Superior temporal gyrus (tissue), 1 donor: ENCODE results near the gene TCF12.
A peak's percentile ranks its signal among the peaks of the same experiment; 100 is the strongest.

Experiments
- DNase-seq: peaks from one replicate; pipeline ENCODE4 v3.0.0-alpha.2; 2016; ENCODE audit errors: extremely low spot score

The TCF12 gene

DNA sequence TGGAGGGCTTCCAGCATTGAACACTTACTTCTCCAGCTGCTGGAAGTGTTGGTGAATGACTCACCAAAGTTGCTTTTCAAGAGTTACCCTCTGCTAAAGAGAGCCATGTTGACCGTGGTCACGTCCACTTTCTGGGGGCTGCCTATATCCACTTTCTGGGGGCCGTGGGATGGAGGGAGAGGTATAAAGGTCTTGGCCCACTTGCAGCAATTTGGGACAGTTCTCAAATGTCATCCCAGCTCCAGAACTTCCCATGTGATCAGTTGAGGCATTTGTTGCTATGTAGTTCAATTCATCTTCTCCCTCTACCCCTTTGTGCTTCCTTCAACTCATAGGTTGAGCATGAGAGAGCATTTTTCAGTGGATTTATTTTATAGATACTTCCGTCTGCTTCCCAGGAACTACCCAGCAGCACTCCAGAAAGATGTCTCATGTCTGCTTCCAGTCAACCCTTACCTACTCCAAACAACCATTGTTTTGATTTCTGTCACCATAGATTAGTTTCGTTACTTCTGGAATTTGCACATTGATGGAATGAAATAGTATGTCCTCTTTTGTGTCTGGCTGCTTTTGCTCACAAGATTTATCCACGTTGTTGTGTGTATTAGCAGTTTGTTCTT is 130.6 kb downstream of the TCF12 start:
- DNase-seq = no peak

GRCh38 chr15:57053470-57053869 is 135.0 kb downstream of the TCF12 start:
- no peak for DNase-seq

DNA sequence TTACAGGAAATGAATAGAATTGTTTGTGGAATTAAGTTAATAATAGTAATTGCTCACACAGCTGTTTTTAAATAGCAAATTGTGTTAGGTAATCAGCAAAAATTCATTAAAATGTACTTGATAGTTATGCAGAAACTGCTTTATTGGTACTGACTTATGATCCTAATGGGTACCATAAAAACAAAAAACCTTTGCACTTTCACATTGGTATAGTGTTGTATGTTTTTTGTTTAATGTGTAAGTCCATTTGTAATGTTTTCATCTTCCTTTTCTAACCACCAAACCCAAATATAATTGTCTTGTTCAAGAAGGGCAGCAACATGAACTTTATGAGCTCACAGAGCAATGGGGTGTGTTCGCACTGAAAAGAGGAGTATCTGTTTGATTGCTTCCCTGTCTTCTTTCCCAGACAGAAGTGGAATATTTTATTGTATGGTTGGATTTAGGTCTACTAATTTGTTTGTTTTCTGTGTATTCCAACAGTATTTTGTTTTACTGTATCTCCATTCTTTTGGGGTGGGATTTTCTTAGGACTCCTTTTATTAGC is 135.8 kb downstream of the TCF12 start:
- DNase-seq = no peak

DNA sequence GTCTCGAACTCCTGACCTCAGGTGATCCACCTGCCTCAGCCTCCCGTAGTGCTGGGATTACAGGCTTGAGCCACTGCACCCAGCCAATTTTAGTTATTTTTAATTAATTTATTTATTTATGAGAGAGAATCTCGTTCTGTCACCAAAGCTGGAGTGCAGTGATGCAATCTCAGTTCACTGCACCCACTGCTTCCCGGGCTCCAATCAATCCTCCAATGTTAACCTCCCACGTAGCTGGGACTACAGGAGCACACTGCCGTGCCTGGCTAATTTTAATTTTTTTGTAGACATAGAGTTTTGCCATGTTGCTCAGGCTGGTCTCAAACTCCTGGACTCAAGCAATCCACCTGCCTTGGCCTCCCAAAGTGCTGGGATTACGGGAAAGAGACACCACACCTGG is 137.9 kb downstream of the TCF12 start:
- no peak for DNase-seq

GRCh38 chr15:57057134-57057930 is 138.9 kb downstream of the TCF12 start:
- DNase-seq = no peak

- DNase-seq = no peak
Observed at GRCh38 chr15:57059026-57059660, 140.7 kb downstream of the TCF12 start.

DNA sequence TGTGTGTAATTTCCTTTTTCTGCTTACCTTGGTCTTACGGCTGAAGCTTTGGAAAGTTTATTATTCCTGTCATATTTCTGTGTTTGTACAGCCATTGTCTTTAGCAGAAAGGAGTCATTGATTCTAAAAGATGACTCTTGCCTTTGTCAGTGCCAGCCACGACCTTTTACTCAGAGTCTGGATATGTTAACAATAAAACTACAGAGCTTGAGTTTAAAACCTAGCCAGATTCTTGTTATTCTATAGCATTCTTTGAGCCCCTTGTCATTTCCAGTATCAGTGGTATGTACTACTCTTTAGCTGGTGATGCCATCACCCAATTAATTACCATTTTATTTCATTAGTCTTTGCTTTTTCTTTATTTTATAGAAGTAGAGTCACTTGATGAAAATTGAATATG is 142.4 kb downstream of the TCF12 start:
- DNase-seq = peak; percentile 89

GRCh38 chr15:57061281-57061680 is 142.8 kb downstream of the TCF12 start:
- DNase-seq = no peak

DNA sequence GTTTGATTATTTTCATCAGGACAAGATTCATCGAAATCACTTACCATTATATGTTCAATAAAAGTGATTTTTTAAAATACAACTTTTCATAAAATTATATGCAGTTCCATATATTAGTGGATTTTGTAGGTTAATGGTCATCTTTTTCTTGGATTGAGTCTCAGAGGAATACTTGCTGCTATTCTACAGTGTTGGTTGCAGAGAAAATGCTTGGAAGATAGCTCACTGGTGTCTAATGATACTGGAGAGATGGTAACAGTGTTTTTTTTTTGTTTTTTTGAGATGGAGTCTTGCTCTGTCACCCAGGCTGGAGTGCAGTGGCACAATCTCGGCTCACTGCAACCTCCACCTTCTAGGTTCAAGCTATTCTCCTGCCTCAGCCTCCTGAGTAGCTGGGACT is 143.3 kb downstream of the TCF12 start:
- DNase-seq = no peak

DNA sequence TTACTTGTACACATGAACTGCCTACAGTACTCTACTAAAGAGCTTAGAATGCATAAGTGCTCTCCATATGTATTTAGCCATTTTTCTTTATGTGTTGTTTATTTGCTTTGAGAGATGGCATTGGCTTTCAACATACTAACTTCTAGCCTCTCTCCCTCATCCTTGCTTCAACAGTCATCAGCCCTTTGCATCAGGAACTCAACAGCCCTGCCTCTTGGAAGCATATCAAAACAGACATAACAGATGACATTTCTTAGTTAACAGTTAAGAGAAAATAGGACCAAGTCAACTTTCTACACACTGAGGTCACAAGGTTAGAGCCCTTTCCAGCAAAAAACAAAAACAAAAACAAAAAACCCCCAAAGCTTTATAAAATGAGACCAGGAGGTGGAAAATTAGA is 145.6 kb downstream of the TCF12 start:
- no peak for DNase-seq

DNA sequence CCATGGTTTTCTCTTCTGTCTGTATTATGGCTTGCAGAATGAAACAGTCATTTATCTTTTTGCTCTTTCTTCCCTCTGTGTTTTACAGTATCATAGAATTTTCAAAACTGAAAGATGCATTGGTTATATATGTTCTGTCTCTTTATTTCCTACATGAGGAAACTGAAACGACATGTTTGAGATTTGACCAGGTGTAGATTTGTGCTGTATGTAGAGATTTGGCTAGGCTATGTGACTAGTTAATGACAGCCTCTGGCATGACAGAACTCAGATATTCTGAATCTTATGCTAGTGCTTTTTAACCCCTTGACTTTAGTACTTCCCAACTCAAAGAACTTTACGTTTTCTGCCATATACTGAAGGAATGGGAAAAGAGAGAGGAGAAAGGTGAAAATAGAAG is 151.0 kb downstream of the TCF12 start:
- no peak for DNase-seq

- no peak for DNase-seq
Observed at GRCh38 chr15:57070674-57071073, 152.2 kb downstream of the TCF12 start.

- peak; percentile 91 for DNase-seq
Observed at GRCh38 chr15:57079446-57079845, 161.0 kb downstream of the TCF12 start.

GRCh38 chr15:57079931-57080620 is 161.6 kb downstream of the TCF12 start:
- DNase-seq = peak; percentile 73

DNA sequence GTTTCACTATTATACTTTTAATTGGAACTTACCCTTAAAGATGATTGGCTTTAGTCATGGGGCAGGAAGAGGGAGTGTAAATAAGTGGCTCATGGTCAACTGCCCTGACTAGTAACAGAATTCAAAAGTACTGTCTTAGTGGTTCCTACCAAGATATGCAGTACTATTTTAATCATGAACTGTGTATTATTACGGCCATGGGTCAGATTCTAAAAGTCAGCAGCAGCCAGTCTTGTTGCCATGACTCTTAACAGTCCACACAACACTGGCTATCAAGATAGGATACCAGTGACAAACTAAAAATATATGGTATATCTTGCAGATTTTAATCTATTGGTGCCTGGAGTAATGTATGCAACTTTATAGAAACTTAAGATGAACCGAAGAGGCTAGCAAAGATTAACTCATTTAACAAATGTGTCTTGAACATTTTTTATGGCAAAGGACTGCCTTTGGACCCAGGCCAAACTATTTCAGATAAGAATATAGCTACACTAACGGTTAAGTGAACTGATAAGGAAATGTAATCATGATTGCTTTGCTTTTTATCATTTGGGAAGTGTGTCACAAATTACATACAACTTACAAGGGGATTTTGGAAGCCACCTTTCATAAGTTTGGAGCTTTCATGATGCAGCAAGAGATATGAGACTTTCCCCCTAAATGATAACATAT is 163.7 kb downstream of the TCF12 start:
- DNase-seq = no peak

DNA sequence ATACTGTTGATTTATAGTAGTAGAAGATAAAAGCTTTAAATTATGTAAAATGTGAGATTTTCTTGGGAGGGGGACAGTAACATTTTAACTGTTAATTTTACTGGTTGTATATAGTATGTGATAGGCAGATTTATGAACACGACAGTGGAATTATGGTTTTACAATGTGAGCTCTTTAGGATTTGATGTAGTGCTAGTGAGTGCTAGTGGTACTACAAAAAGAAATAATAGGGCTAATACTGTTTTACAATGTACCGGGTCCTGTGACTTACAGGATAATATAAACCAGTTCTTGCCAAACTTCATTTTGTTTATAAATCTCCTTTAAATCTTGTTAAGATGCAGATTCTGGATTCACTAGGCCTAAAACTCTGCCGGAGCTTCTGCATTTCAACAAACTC is 165.7 kb downstream of the TCF12 start:
- DNase-seq = no peak

GRCh38 chr15:57085267-57085666 is 166.8 kb downstream of the TCF12 start:
- DNase-seq = no peak

DNA sequence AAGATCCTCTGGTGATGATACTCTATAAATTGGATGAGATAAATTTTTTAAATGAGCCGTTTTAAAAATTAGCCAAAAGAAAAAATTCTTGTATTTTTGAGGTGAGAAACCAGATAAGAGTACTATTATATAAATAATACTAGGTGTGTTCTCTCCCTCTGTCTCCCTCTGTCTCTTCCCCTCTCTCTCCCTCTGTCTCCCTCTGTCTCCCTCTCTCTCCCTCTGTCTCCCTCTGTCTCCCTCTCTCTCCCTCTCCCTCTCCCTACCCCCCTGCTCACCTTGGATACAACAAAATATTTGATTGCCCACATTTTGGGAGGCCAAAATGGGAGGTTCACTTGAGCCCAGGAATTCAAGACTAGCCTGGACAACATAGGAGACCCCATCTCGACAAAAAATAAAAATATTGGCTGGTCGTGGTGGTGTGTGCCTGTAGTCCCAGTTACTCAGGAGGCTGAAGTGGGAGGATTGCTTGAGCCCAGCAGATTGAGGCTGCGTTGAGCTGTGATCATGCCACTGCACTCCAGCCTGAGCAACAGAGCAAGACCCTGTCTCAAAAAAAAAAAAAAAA is 168.5 kb downstream of the TCF12 start:
- no peak for DNase-seq

- no peak for DNase-seq
Observed at GRCh38 chr15:57089815-57090495, 171.5 kb downstream of the TCF12 start.

DNA sequence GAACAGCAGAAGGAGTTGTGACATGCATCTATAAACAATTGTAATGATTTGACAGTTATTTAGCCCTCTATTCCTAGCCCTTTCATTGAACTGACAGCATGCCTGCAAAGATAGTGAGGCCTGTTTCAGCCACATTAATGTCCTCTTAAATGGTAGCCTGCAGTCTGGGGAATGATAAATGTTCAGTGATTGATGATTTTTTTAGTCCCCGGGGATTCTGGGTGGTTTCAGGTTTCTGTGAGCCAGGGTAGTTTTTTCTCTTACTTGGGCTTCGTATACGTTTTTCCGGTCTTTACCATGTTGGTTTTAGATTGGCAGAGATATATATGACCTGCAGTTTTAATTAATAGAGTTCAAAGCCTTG is 172.0 kb downstream of the TCF12 start:
- peak; percentile 44 for DNase-seq

DNA sequence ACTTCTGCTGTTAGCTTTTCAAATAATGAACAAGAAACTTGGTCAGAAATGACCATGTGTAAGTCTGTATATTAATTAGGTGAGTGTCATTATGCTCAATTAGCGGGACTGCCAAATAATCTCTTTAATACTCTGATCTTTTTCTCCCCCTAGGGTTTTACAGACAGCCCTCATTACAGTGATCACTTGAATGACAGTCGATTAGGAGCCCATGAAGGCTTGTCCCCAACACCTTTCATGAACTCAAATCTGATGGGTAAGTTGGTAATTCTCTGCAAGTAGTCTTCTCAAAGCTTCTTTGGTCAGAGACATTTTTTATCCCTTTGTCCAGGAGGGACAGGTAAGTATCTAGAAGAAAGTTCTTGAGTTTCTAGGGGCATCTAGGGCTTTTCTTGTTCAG is 173.2 kb downstream of the TCF12 start:
- no peak for DNase-seq
